SK-N-SH (cell line): ENCODE results near the gene DUOXA2. TPM values are rescaled to one million over a fixed set of nuclear protein-coding genes. Genes with fewer than 3 reads are reported as not detected.

Source experiments
- CTCF ChIA-PET: fragments of 300-600, 350-600 bp; formaldehyde crosslinking; extraction: SDS; loops from one replicate; lab custom pipeline; 2021; lab: Yijun Ruan, JAX
- POLR2A ChIA-PET: fragments of 350-600 bp; sonication (Branson Sonifier 250); formaldehyde crosslinking; extraction: SDS; loops from one replicate; lab custom pipeline; 2020; ENCODE audit warnings: antibody characterized with exemption, inconsistent platforms; lab: Yijun Ruan, JAX
- DNase-seq: peaks from one replicate; pipeline ENCODE4 v3.0.0; 2012
- H2AFZ ChIP-seq: fragments of 200-600 bp; sonication (generic); 2 replicates; pipeline ENCODE4 v1.8.1; 2016; ENCODE audit warnings: antibody characterized with exemption, mild to moderate bottlenecking, low read depth
- H3F3A ChIP-seq: fragments of 200-600 bp; sonication (generic); replicated peaks from 2 replicates; pipeline ENCODE3; 2016; ENCODE audit warnings: antibody characterized with exemption, mild to moderate bottlenecking; ENCODE audit not compliant: insufficient read depth
- H3K27ac ChIP-seq, 2 experiments: fragments of 200-500 bp in 1 of 2; fragments of 200-600 bp in 1 of 2; sonication (Bioruptor generic) in 1 of 2; sonication (generic), shearing (Covaris generic) in 1 of 2; 2 replicates each; pipeline versions ENCODE4 v1.5.1 to v1.6.1; 2014 to 2016; ENCODE audit warnings: low read depth in 2 of 2, inconsistent platforms in 1 of 2, low read length in 1 of 2, mild to moderate bottlenecking in 1 of 2, mixed read lengths in 1 of 2
- H3K27me3 ChIP-seq: fragments of 200-600 bp; sonication (generic), shearing (Covaris generic); 2 replicates; pipeline ENCODE4 v1.6.1; 2016; ENCODE audit warnings: mixed run types; ENCODE audit not compliant: insufficient read depth
- H3K36me3 ChIP-seq, 2 experiments: fragments of 200-500 bp in 1 of 2; fragments of 200-600 bp in 1 of 2; sonication (Bioruptor generic) in 1 of 2; sonication (generic) in 1 of 2; replicated peaks in 1 of 2; 2 replicates each; pipeline versions ENCODE3 to v1.5.1; 2014 to 2016; ENCODE audit warnings: low read length in 1 of 2, mild to moderate bottlenecking in 1 of 2; ENCODE audit not compliant: insufficient read depth in 2 of 2, control insufficient read depth in 1 of 2
- H3K4me1 ChIP-seq, 2 experiments: fragments of 200-500 bp in 1 of 2; fragments of 200-600 bp in 1 of 2; sonication (Bioruptor generic) in 1 of 2; sonication (generic), shearing (Covaris generic) in 1 of 2; 2 replicates each; pipeline versions ENCODE4 v1.5.1 to v1.6.1; 2014 to 2016; ENCODE audit warnings: low read depth in 1 of 2, low read length in 1 of 2, mixed run types in 1 of 2; ENCODE audit not compliant: insufficient read depth in 2 of 2, control insufficient read depth in 1 of 2
- H3K4me2 ChIP-seq: fragments of 200-600 bp; sonication (generic), shearing (Covaris generic); 2 replicates; pipeline ENCODE4 v1.6.1; 2017; ENCODE audit warnings: mixed run types
- H3K4me3 ChIP-seq, 2 experiments: fragments of 200-500 bp in 1 of 2; fragments of 200-600 bp in 1 of 2; sonication (Bioruptor generic) in 1 of 2; sonication (generic), shearing (Covaris generic) in 1 of 2; 2 replicates each; pipeline versions ENCODE4 v1.5.1 to v1.8.1; 2014 to 2016; ENCODE audit warnings: low read depth in 2 of 2, inconsistent platforms in 1 of 2, low read length in 1 of 2, mild to moderate bottlenecking in 1 of 2, mixed read lengths in 1 of 2, moderate library complexity in 1 of 2
- H3K79me2 ChIP-seq: fragments of 200-600 bp; sonication (generic); 2 replicates; pipeline ENCODE4 v1.8.1; 2017; ENCODE audit warnings: mild to moderate bottlenecking; ENCODE audit not compliant: insufficient read depth
- H3K9ac ChIP-seq: fragments of 200-600 bp; sonication (generic); 2 replicates; pipeline ENCODE4 v1.6.1; 2017; ENCODE audit warnings: mixed run types
- H3K9me2 ChIP-seq: fragments of 200-600 bp; sonication (generic); 2 replicates; pipeline ENCODE4 v1.6.1; 2017; ENCODE audit warnings: mixed run types
- H3K9me3 ChIP-seq: fragments of 200-600 bp; sonication (generic); 2 replicates; pipeline ENCODE4 v1.6.1; 2017; ENCODE audit warnings: mixed run types, mild to moderate bottlenecking, moderate library complexity
- H4K20me1 ChIP-seq: fragments of 200-600 bp; sonication (generic); 2 replicates; pipeline ENCODE4 v1.6.1; 2017; ENCODE audit warnings: mild to moderate bottlenecking, mixed run types; ENCODE audit not compliant: insufficient read depth
- ELF1 ChIP-seq: IDR thresholded peaks from 2 replicates; pipeline ENCODE4 v1.4.0; 2012
- EZH2phosphoT487 ChIP-seq: fragments of 200-600 bp; sonication (generic); IDR thresholded peaks from 2 replicates; pipeline ENCODE4 v1.6.1; 2017; ENCODE audit warnings: low read depth, mixed run types, mild to moderate bottlenecking, antibody characterized with exemption, moderate library complexity, borderline replicate concordance
- FOXJ3 ChIP-seq: sonication (generic); formaldehyde crosslinking; IDR thresholded peaks from 2 replicates; pipeline ENCODE4 v1.5.1; 2020; ENCODE audit warnings: mild to moderate bottlenecking, missing genetic modification reagents
- GATA2 ChIP-seq: sonication (generic); formaldehyde crosslinking; IDR thresholded peaks from 2 replicates; pipeline ENCODE4 v1.5.0; 2020; ENCODE audit warnings: mild to moderate bottlenecking, missing genetic modification reagents
- PBX3 ChIP-seq: IDR thresholded peaks from 2 replicates; pipeline ENCODE4; 2012
- POLR2AphosphoS5 ChIP-seq: IDR thresholded peaks from 2 replicates; pipeline ENCODE4 v1.6.1; 2012; ENCODE audit warnings: low read depth, low read length
- RAD21 ChIP-seq: IDR thresholded peaks from 2 replicates; pipeline ENCODE4 v1.6.1; 2012; ENCODE audit warnings: mild to moderate bottlenecking, low read length
- REST ChIP-seq: IDR thresholded peaks from 2 replicates; pipeline ENCODE4 v1.6.1; 2012; ENCODE audit warnings: mild to moderate bottlenecking, low read depth, low read length, moderate library complexity
- TAF1 ChIP-seq: IDR thresholded peaks from 2 replicates; pipeline ENCODE4 v1.6.1; 2012; ENCODE audit warnings: low read depth, mild to moderate bottlenecking, low read length, moderate library complexity, borderline replicate concordance
- TCF12 ChIP-seq: IDR thresholded peaks from 2 replicates; pipeline ENCODE4 v1.4.0; 2012
- USF1 ChIP-seq: IDR thresholded peaks from 2 replicates; pipeline ENCODE4 v1.4.0; 2012; ENCODE audit warnings: low read depth, borderline replicate concordance
- USF2 ChIP-seq: fragments of 150-350 bp; IDR thresholded peaks from 2 replicates; pipeline ENCODE4 v1.6.1; 2017; ENCODE audit warnings: antibody characterized with exemption, low read length, low read depth, borderline replicate concordance
- ZBTB33 ChIP-seq: IDR thresholded peaks from 2 replicates; pipeline ENCODE4 v1.4.0; 2012; ENCODE audit warnings: low read depth, borderline replicate concordance
- WGBS: methylation state at CpG from one replicate; pipeline ENCODE4 v1.1.6; 2017; ENCODE audit warnings: low lambda C conversion rate; 5-methylcytosine and 5-hydroxymethylcytosine counted together
- polyA plus RNA-seq, 3 experiments: library from polyadenylated mRNA; depleted of rRNA; stranded (reverse); fragments of >200 nt; gene quantifications; 2 replicates each; pipeline ENCODE4 v1.2.3, GENCODE V29; 2012

DUOXA2 gene
- polyA plus RNA-seq, 1 of the 3 experiments (the other 2 are of a cell fraction), result not detected

GRCh38 chr15:45105586-45105985 is 8.5 kb upstream of the DUOXA2 start:
- H3K36me3 ChIP-seq, result no peaks in the 10 kb centered on the region
- peaks cover 19% of the 10 kb centered on the region; the same call in 1 of the 2 replicates for H3K27me3 ChIP-seq
- no peaks in the 10 kb centered on the region for H3K9me2 ChIP-seq
- no peak for DNase-seq
- H3K27ac ChIP-seq, result no peak overlapping the region
- no peaks in the 10 kb centered on the region for H4K20me1 ChIP-seq
- no peaks in the 10 kb centered on the region; a peak in 1 of 4 replicates for H3K4me1 ChIP-seq
- H3F3A ChIP-seq, result no peaks in the 10 kb centered on the region
- no peak overlapping the region for H3K4me2 ChIP-seq
- no peak overlapping the region for H3K4me3 ChIP-seq
- ChIA-PET POLR2A (no interaction called here), CTCF (interaction anchor here (1.0 to 3.4 kb wide), 3 partner anchors 13 to 100 kb away, joined by 3 to 24 read pairs (median 4); no protein-coding TSS in a partner anchor)
- no peak overlapping the region for H3K9ac ChIP-seq
- TF ChIP-seq EZH2phosphoT487 (no peak), REST (no peak), ZBTB33 (no peak)
- H2AFZ ChIP-seq, result no peak overlapping the region
- H3K9me3 ChIP-seq, result no peaks in the 10 kb centered on the region
- no peaks in the 10 kb centered on the region for H3K79me2 ChIP-seq
- 84% methylated on average over 10 of the region's 11 CpGs for WGBS

- Histone ChIP-seq H3K27ac (no peak overlapping the region), H2AFZ (no peak overlapping the region), H4K20me1 (no peaks in the 10 kb centered on the region), H3K9me3 (no peaks in the 10 kb centered on the region), H3F3A (no peaks in the 10 kb centered on the region), H3K9ac (no peak overlapping the region), H3K4me1 (no peaks in the 10 kb centered on the region; a peak in 1 of 4 replicates), H3K36me3 (no peaks in the 10 kb centered on the region), H3K4me3 (no peak overlapping the region), H3K79me2 (no peaks in the 10 kb centered on the region), H3K27me3 (peaks cover 20% of the 10 kb centered on the region; the same call in 1 of the 2 replicates), H3K9me2 (no peaks in the 10 kb centered on the region), H3K4me2 (no peak overlapping the region)
- POLR2A ChIA-PET, result no interaction called here
- DNase-seq, result no peak
- 52% methylated on average over 8 of the region's 15 CpGs for WGBS
- TF ChIP-seq PBX3 (no peak), ELF1 (no peak), RAD21 (no peak), USF1 (no peak), TCF12 (no peak), POLR2AphosphoS5 (no peak), USF2 (no peak), FOXJ3 (no peak), TAF1 (no peak), GATA2 (CRISPR knock-in tag) (no peak)
- CTCF ChIA-PET, result interaction anchor here (0.6 to 3.4 kb wide), 4 partner anchors 12 to 114 kb away, joined by 3 to 24 read pairs (median 4); no protein-coding TSS in a partner anchor
These were observed 7.9 kb upstream of the DUOXA2 start for GRCh38 chr15:45106002-45106790.
